ENCODE measurements around the gene RASSF4.

Gene RASSF4

GRCh38 chr10:44976352-44977198 is 17.0 kb downstream of the RASSF4 start:
- DNase-seq: no peak

- DNase-seq: no peak
Observed at GRCh38 chr10:44977287-44978212, 17.9 kb downstream of the RASSF4 start.

- no peak for DNase-seq
Observed at GRCh38 chr10:44978213-44978569, 18.6 kb downstream of the RASSF4 start.

GRCh38 chr10:44978570-44979280 is 19.1 kb downstream of the RASSF4 start, which contains the start of gene DEPP1:
Gene DEPP1, minus strand, starts transcription at chr10:44978809. Its CDS starts 779 bp downstream, at chr10:44978030.
- DNase-seq: peak in 1 of 5 donors; percentile 48

DNA sequence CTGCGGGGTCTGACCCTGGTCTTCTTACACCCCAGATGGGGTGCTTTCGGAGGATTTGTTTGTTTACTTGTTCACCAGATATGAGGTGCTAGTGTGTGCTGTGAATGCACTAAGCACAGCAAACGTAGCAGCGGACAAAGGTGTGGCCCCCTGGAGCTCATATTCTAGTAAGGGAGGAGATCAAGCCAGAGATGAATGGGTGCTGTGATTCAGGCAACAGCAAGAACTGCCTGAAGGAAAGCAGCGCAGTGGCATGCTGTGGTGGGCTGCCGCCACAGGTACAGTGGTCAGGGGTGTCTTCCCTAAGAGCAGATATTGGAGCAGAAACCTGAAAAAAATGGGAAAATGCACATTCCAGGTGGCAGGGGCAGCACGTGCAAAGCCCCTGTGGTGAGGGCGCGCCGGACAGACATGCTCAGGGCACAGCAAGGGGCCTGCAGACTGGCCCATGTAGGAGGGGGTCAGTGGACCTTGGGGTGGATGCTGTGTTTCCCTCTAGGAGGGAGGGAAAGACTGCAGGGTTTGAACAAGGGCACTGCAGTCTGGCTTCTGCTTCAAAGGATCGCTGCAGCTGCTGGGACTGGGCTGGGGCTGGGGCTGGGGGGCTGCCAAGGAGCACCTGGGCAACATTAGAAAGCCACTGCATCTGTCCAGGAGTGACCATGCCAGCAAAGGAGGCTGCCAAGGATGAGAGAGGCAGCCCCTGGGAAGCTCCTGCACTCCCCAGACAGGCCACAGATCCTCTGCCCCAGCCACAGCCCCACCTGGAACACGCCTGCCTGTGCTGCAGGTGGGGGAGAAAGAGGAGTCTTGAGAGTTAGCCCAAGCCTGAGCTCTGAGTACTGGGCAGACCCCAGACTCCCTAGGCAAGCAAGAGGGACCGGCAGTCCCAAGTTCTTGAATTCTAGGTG is 19.9 kb downstream of the RASSF4 start:
- DNase-seq: no peak

DNA sequence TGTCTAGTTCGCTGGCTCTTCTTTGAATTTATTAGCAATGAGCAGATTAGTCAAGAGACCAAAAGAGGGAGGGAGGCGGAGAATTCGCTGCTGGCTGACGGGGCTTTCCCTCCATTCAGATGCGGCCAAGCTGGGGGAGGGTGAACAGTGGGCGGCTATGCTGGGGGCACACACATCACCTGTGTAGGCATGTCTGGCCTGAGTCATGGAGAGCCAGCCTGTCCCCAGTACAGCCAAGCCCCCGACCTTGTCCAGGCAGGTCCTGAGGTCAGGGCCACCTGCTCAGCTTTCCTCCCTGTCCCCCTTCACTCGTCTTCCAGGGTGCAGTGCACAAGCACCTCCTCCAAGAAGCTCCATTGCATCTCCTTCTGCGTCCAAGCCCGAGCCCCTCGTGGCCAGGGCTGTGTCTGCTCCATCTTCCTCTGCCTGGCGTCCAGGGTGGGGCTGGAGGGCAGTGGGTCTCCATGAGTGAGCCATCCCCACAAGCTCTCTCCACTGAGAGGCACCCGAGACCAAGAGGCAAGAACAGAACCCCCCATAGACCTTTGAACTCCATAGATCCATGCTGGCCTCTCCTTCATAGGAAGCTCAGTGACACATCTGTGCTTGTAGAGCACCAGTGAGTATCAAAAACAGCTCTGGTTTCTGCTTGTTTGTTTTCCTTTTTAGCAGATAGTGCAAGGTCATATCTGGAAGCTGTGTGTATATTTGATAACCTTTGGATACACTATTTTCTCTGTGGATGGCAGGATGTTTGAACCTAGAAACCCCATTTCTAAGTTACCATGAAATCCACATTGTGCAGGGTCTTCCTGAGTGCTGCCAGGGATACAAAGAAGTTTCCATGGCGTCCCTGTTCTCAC is 20.9 kb downstream of the RASSF4 start:
- no peak for DNase-seq

DNA sequence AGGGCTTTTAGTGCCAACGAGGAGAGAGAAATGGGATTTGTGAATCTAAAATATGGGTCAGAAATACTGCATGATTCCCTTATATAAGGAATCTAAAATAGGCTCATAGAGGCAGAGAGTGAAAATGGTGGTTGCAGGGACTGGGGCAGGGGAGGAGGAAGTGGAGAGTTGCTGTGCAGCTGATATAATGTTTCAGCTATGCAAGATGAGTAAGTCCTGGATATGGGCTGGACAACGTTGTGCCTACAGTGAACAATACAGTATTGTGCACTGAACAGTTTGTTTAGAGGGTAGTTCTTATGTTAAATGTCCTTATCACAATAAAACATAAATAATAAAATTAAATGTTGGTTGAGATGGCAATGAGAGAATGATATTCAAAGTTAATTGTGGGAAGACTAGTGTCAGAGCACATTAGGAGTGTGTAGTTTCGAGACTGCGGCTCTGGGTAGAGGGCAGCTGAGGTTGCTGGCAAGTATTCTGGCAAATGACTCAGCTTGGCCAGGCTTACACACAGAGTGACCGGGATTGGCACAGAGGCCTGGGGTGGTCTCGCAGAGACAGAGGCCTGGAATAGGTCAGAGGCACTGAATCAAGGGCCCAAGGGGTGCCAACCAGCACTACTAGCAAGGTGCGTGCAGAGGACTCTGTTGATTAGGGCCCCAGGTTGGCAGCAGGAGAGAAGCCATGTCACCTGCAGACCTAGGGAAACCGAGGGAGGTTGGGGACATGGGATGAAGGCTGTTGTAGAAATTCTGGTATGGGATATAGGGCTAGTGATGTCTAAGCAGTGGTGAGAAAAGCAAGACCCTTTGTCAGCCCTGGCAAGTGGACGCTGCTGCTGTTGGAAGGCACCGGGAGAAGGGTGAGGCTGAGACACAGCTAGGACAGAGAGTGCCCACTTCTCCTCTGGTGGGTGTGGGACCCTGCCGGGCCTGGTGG is 21.8 kb downstream of the RASSF4 start:
- DNase-seq: peak in 1 of 5 donors; percentile 19

GRCh38 chr10:44982114-44982460 is 22.5 kb downstream of the RASSF4 start:
- DNase-seq: no peak

DNA sequence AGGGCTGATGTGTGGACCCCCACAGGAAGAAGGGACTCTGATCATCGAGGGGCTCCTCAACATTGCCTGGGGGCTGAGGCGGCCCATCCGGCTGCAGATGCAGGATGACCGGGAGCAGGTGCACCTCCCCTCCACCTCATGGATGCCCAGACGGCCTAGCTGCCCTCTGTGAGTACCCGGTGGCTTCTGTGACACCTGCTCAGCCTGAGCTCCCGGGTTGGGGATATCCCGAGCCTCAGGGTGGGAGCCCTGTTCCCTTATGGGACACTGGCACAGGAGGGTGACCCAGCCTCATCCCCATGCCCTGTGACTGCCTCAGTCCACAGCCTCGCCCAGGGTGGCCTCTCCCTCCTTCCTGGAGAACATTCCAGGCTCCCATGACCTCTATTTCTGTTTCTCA is 22.9 kb downstream of the RASSF4 start:
- no peak for DNase-seq

DNA sequence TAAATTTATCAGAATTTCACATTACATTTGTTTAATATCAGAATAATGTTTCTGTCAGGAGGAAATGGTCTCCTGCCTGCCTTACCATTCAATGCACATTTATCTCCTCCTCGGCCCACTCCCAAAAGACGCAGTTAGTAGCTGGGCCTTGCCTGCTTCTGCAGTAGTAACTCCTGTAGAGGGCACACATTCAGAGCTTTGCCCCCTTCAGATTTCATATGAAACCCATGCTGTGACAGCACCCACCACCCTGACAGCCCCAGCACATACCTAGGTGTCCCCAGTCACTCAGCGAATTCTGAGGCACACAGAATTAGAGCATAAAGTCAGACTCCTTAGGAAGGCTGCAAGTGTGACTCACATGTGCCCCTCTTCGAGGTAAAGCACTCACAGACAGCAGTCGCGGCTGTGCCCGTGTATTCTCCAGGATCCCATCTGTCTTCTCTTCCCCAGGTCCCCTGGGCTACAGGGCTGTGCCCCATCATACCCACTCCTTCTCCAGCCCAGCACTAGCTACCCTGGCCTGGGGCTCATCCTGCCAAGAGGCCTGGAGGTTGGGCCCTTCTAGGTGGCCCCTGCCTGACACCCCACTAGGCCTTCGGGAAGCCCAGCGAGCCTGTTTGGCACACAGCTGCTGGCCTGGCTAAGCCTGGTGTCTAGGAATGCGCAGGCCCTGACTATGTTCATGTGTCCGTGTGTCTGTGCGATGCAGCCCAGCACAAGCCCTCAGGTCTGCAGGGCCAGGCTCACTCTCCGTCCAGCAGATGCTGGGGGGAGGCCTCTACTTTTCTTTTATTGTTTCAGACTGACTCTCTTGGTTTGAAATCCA is 23.7 kb downstream of the RASSF4 start:
- no peak for DNase-seq

DNA sequence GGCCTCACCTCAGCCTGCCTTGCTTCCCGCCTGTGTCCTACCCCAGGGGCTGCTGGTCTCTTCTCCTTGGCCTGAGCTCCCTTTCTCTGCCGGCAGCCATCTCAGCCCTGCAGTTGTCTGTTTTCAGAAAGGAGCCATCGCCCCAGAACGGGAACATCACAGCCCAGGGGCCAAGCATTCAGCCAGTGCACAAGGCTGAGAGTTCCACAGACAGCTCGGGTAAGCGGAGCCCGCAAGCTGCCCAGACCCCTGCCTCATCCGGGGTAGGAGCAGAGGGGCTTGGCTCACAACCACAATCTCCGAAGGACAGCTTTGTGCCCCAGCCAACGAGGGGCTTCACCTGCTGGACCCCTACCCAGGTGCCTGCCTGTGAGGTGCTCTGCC is 24.3 kb downstream of the RASSF4 start:
- DNase-seq: no peak

DNA sequence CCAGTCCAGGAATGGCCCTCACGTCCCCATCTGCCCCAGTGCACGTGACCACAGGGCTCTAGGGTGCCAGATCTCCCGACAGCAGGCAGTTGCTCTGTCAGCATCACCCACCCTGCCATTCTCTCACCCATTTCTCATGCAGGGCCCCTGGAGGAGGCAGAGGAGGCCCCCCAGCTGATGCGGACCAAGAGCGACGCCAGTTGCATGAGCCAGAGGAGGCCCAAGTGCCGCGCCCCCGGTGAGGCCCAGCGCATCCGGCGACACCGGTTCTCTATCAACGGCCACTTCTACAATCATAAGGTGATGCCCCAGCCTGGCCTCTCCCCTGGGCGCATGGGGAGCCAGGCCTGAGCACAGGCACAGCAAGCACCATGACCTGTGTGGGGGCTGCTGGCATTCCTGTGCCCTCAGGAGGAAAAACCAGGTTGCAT is 25.1 kb downstream of the RASSF4 start:
- DNase-seq: no peak

DNA sequence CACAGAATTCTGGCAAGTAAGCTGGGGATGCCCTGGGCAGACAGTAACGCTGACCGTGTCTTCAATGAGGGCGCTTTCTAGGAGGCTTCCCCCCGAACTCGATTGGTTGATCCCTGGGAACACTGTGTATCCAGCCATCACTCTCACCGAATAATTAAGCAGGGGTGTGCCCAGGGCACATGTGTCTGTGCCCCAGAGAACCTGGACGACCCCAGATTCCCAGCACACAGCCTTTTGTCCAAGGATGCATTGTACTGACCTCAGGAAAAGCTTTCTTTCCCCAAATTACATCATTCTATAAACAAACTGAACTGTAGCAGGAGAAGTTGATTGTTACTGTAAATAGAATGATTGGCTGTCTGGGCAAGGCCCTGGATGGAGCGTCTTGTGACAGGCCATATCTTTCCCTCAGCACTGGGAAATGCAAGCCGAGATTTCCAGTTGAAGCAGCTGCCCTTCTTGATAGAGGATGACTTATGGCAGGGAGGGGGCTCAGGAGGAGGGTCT is 25.6 kb downstream of the RASSF4 start:
- no peak for DNase-seq

DNA sequence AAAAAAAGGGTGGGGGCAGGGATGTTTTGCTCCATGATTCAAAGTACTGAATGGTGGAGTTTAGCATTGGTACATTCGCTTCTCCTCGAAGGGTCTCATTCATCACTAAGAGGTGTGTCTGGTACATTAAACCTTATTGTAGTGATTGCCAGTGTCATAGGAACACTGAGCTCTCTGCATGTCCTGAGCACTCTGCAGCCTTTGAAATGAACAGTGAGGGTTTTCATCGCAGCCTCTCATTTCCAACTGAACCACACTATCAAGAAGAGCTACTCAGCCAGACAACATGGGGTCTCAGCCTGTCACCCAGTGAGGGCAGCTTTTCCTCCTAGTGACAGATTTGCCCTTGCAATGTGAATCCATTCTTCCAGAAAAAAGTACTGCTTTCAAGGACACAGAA is 26.6 kb downstream of the RASSF4 start:
- DNase-seq: no peak

- no peak for DNase-seq
Observed at GRCh38 chr10:44986670-44987069, 27.1 kb downstream of the RASSF4 start.

DNA sequence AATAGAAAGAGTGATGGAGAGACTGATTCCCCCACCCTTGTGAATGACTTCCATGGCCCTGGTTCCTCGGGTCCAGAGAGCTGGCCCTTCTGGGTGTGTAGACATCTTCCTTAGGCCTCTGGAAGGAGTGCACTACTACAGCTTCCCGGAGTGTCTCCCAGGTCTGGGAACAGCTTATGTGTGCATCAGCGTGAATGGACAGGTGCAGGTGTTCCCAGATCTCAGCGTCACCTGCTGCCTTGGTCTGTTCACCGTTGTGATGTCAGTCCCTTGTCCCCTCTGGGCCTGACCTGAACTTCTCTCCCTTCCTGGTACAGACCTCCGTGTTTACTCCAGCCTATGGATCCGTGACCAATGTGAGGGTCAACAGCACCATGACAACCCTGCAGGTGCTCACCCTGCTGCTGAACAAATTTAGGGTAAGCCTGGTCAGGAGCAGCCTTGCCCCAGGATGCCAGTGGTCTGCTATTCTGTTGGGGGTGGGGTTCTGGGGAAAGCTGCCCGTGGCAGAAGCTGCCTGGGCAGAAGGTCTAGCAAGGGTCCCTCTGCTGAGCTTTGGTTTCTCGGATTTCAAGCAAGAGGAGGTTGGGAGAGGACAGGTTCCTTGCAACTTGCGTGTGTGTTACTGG is 29.5 kb downstream of the RASSF4 start:
- no peak for DNase-seq

GRCh38 chr10:44989597-44990301 is 30.1 kb downstream of the RASSF4 start:
- no peak for DNase-seq

DNA sequence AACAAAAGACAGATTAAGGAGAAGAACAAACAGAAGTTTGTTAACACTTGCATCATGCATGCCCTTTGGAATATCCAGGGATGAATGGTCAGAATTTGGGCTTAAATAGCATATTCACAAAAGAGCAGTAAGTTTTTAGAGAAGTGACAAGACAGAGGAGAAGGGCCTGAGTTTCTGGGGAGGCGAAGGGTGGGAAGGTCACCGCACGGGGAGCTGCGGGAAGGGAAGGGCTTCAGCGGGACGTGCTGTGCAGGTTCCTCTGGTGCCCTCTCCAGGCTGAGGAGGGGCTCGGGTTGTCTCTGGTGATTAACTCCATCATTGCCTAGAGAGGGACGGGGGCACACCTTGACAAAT is 30.7 kb downstream of the RASSF4 start:
- no peak for DNase-seq

Measured in T-helper 1 cell (primary cell).